Sigmoid colon (tissue), 7 donors: ENCODE data around the gene JAZF1. TPM values are rescaled to one million over a fixed set of nuclear protein-coding genes. Genes with fewer than 3 reads are reported as not detected.

Source experiments
- DNase-seq: peaks from one replicate; pipeline ENCODE4 v3.0.0-alpha.2; 2019
- H3K27ac ChIP-seq, 4 donors: fragments of 200-600 bp; sonication (generic); one replicate each; pipeline ENCODE4 v1.5.1; 2016 to 2019; ENCODE audit warnings: mild to moderate bottlenecking in 1 of 4
- H3K27me3 ChIP-seq, 3 donors: fragments of 200-600 bp; sonication (generic); one replicate each; pipeline ENCODE4 v1.5.1; 2019; ENCODE audit warnings: mild to moderate bottlenecking in 1 of 3
- H3K36me3 ChIP-seq, 4 donors: fragments of 200-600 bp; sonication (generic); one replicate each; pipeline ENCODE4 v1.5.1; 2016 to 2019
- H3K4me1 ChIP-seq, 4 donors: fragments of 200-600 bp; sonication (generic); one replicate each; pipeline ENCODE4 v1.5.1; 2017 to 2019
- H3K4me3 ChIP-seq, 4 donors: fragments of 200-600 bp; sonication (generic); one replicate each; pipeline ENCODE4 v1.5.1; 2017 to 2019; ENCODE audit warnings: mild to moderate bottlenecking in 2 of 4, moderate library complexity in 1 of 4
- H3K9me3 ChIP-seq, 4 donors: fragments of 200-600 bp in 3 of 4; sonication (generic) in 3 of 4; one replicate each; pipeline versions ENCODE4 v1.5.1 to v1.6.1; 2013 to 2019
- CTCF ChIP-seq, 4 experiments: fragments of 450-650 bp in 3 of 4; fragments of 200-600 bp in 1 of 4; IDR thresholded peaks; one replicate each; pipeline ENCODE4 v1.5.1; 2016 to 2019; ENCODE audit warnings: antibody characterized with exemption in 4 of 4, mild to moderate bottlenecking in 3 of 4, moderate library complexity in 2 of 4
- EP300 ChIP-seq, 4 donors: sonication (generic); formaldehyde crosslinking; IDR thresholded peaks; one replicate each; pipeline ENCODE4 v1.6.1; 2017; ENCODE audit warnings: antibody characterized with exemption in 4 of 4
- POLR2A ChIP-seq, 2 donors: fragments of 450-650 bp; IDR thresholded peaks; one replicate each; pipeline ENCODE4 v1.6.1; 2016; ENCODE audit warnings: antibody characterized with exemption in 2 of 2, mild to moderate bottlenecking in 2 of 2, moderate library complexity in 2 of 2
- POLR2AphosphoS5 ChIP-seq, 4 donors: sonication (generic); formaldehyde crosslinking; IDR thresholded peaks; one replicate each; pipeline ENCODE4 v1.6.1; 2017; ENCODE audit warnings: antibody characterized with exemption in 4 of 4
- WGBS, 2 donors: extraction: QIAGEN DNeasy Blood & Tissue Kit; methylation state at CpG; one replicate each; pipeline ENCODE4 v1.1.7; 2013; 5-methylcytosine and 5-hydroxymethylcytosine counted together
- intact Hi-C: fragments of 100-400 bp; cut with DNase I; formaldehyde crosslinking; loops from one replicate; pipeline ENCODE4 v1.15.1; 2023
- polyA plus RNA-seq, 3 donors: library from polyadenylated mRNA; stranded (reverse); fragments of 200-250 nt; gene quantifications; one replicate each; pipeline ENCODE4 v1.2.3, GENCODE V29; 2013
- total RNA-seq, 4 donors: library from RNA; depleted of rRNA; stranded (reverse); fragments of >200 nt; gene quantifications; one replicate each; pipeline ENCODE4 v1.1.0, GENCODE V29; 2016
- donor health status: healthy with polysubstance abuse.
- donor health status: Bipolar disorder and iron deficiency.
- donor health status: healthy.

The JAZF1 gene
- total and polyA plus RNA-seq, 7 donors, result 4.2 to 59.6 (median 46.4) TPM

GRCh38 chr7:27961255-27961654 is 219.3 kb downstream of the JAZF1 start:
- H3K4me3 ChIP-seq, result no peak overlapping the region
- intact Hi-C loops, result no loop called here
- 35 to 74% methylated on average over 5 of the region's 5 CpGs for WGBS, 2 donors
- no peak for DNase-seq
- H3K4me1 ChIP-seq, result peaks cover 0 to 51% (median 19%) of the 10 kb centered on the region in 4 donors
- H3K27ac ChIP-seq, result no peak overlapping the region
- TF ChIP-seq POLR2A (IDR thresholded peaks at IDR 0.05) (no peak), CTCF (IDR thresholded peaks at IDR 0.05) (no peak), EP300 (IDR thresholded peaks at IDR 0.05) (no peak), POLR2AphosphoS5 (IDR thresholded peaks at IDR 0.05) (no peak)
- no peaks in the 10 kb centered on the region for H3K36me3 ChIP-seq
- no peaks in the 10 kb centered on the region for H3K27me3 ChIP-seq
- H3K9me3 ChIP-seq, result no peaks in the 10 kb centered on the region

DNA sequence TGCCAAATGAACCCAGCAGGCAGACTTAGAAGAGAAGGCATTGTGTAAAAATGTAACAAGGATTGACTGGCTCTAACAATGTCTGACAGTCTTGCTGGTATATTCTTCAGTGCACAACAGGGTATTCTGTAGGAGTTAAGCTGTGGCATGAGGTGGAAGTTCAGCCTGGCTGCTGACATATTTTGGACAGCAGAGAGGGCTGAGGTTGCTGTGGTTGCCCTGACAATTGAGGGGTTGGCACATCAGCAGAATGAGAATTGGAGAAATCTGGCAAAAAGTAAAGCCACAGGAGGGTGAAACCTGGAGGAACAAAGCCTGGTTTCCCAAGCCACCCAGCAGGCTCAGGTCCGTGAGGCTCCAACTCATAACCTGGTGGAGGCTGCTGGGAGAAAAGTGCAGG is 220.2 kb downstream of the JAZF1 start:
- Histone ChIP-seq H3K4me1 (peaks cover 0 to 42% (median 15%) of the 10 kb centered on the region in 4 donors), H3K27ac (no peak overlapping the region), H3K9me3 (no peaks in the 10 kb centered on the region), H3K36me3 (no peaks in the 10 kb centered on the region), H3K4me3 (no peak overlapping the region), H3K27me3 (no peaks in the 10 kb centered on the region)
- DNase-seq, result no peak
- TF ChIP-seq POLR2A (IDR thresholded peaks at IDR 0.05) (no peak), EP300 (IDR thresholded peaks at IDR 0.05) (no peak), CTCF (IDR thresholded peaks at IDR 0.05) (no peak), POLR2AphosphoS5 (IDR thresholded peaks at IDR 0.05) (no peak)
- intact Hi-C loops, result no loop called here
- WGBS, 2 donors, result 72 to 88% methylated on average over 1 of the region's 1 CpG

- H3K27ac ChIP-seq, result no peak overlapping the region
- H3K27me3 ChIP-seq, result no peaks in the 10 kb centered on the region
- no peaks in the 10 kb centered on the region for H3K9me3 ChIP-seq
- intact Hi-C loops, result no loop called here
- no peak for TF ChIP-seq POLR2AphosphoS5 (IDR thresholded peaks at IDR 0.05)
- H3K4me1 ChIP-seq, result peaks cover 0 to 37% (median 15%) of the 10 kb centered on the region in 4 donors
- no peak for DNase-seq
- H3K36me3 ChIP-seq, result no peaks in the 10 kb centered on the region
- no peak overlapping the region for H3K4me3 ChIP-seq
These were observed 221.6 kb downstream of the JAZF1 start for GRCh38 chr7:27958933-27959548.

DNA sequence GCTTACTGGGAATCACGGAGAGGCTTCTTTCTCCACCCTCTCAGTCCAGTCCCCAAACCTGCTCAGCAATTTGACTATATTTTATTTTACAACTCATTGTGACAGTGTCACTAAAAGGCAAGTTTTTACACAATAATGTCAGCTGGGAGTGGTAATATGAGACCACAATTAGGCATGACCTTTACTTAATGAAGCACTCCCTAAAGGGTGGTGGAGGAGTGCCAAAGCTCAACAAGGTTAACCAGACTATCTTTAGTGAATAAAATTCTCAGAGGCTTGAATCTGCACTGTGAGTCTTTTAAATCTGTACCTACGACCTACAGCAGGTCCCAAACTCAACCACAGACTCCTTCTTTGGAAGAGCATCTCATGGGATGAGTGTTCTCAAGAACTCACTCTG is 225.0 kb downstream of the JAZF1 start:
- no peak overlapping the region for H3K27ac ChIP-seq
- 89 to 91% methylated on average over 2 of the region's 2 CpGs for WGBS, 2 donors
- no peak for DNase-seq
- H3K36me3 ChIP-seq, result no peaks in the 10 kb centered on the region
- H3K4me3 ChIP-seq, result no peak overlapping the region
- TF ChIP-seq EP300 (IDR thresholded peaks at IDR 0.05) (no peak), CTCF (IDR thresholded peaks at IDR 0.05) (no peak), POLR2A (IDR thresholded peaks at IDR 0.05) (no peak), POLR2AphosphoS5 (IDR thresholded peaks at IDR 0.05) (no peak)
- H3K27me3 ChIP-seq, result no peaks in the 10 kb centered on the region
- H3K4me1 ChIP-seq, result peaks cover 0 to 20% (median 10%) of the 10 kb centered on the region in 4 donors
- H3K9me3 ChIP-seq, result no peaks in the 10 kb centered on the region
- intact Hi-C loops, result no loop called here

GRCh38 chr7:27955011-27955410 is 225.6 kb downstream of the JAZF1 start:
- WGBS, 2 donors, result 91 to 92% methylated on average over 3 of the region's 3 CpGs
- no peak overlapping the region for H3K27ac ChIP-seq

More at GRCh38 chr7:27955011-27955410, 225.6 kb downstream of the JAZF1 start:
- no peaks in the 10 kb centered on the region for H3K27me3 ChIP-seq
- DNase-seq, result no peak
- H3K9me3 ChIP-seq, result no peaks in the 10 kb centered on the region
- no peak overlapping the region for H3K4me3 ChIP-seq
- TF ChIP-seq POLR2AphosphoS5 (IDR thresholded peaks at IDR 0.05) (no peak), EP300 (IDR thresholded peaks at IDR 0.05) (no peak), POLR2A (IDR thresholded peaks at IDR 0.05) (no peak), CTCF (IDR thresholded peaks at IDR 0.05) (no peak)
- intact Hi-C loops, result no loop called here
- no peaks in the 10 kb centered on the region for H3K36me3 ChIP-seq
- H3K4me1 ChIP-seq, result peaks cover 0 to 14% (median 5%) of the 10 kb centered on the region in 4 donors
